OCI-M1 (cell line): ENCODE data around the gene HCN2.
A peak's percentile ranks its signal among the peaks of the same experiment; 100 is the strongest.

Experiments
- DNase-seq: peaks from one replicate; lab custom pipeline; 2025; lab: John Stamatoyannopoulos, UW

Gene HCN2

DNA sequence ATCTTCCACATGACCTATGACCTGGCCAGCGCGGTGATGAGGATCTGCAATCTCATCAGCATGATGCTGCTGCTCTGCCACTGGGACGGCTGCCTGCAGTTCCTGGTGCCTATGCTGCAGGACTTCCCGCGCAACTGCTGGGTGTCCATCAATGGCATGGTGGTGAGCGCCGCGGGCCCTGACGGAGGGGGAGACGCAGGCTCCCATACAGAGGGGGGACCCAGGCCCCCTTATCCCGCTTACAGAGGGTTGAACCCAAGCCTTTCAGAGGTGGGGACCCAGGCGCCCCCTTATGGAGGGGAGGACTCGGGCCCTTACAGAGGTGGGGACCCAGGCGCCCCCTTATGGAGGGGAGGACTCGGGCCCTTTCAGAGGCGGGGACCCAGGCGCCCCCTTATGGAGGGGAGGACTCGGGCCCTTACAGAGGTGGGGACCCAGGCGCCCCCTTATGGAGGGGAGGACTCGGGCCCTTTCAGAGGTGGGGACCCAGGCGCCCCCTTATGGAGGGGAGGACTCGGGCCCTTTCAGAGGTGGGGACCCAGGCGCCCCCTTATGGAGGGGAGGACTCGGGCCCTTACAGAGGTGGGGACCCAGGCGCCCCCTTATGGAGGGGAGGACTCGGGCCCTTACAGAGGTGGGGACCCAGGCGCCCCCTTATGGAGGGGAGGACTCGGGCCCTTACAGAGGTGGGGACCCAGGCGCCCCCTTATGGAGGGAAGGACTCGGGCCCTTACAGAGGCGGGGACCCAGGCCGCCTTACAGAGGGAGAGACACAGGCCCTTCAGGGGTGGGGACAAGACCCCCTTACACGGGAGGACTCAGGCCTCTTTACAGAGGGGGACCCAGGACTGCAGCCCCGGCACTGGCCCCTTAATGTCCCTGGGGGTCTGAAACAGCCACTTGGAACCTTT, 15.6 kb downstream of the HCN2 start:
- peak; percentile 21 for DNase-seq

DNA sequence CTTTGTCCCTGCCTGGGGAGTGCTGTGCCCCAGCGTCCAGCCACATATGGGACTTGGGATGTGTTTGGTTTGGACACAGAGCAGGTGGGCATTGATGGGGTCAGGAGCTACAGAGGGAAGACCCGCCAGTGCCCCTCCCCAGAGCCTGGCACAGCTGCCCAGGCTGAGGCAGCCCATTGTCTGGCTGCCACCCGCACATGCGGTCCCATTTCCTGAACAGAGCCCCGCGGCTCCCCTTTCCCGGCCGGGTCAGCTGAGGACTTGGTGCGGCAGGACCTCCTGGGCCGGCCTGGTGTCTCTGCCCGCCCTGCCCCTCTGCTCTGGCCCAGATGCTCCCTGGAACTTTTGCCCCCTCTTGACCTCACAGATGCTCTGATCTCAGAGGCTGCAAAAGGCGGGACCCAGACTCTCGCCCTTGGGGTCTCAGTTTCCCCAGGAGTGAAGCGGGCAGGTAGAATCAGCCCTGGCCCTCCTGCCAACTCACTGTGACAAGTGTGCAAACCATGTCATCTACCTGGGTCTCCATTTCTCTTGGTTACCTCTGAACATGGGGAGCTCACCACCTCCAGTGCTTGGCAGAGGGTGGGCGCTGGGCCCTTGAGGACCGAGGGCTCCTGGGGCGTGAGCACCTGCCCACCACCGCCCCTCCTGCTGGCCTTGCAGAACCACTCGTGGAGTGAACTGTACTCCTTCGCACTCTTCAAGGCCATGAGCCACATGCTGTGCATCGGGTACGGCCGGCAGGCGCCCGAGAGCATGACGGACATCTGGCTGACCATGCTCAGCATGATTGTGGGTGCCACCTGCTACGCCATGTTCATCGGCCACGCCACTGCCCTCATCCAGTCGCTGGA, 17.8 kb downstream of the HCN2 start:
- no peak for DNase-seq

- DNase-seq: no peak
Observed at GRCh38 chr19:608155-609003, 18.7 kb downstream of the HCN2 start.

- no peak for DNase-seq
Observed at GRCh38 chr19:609004-609346, 19.3 kb downstream of the HCN2 start.

DNA sequence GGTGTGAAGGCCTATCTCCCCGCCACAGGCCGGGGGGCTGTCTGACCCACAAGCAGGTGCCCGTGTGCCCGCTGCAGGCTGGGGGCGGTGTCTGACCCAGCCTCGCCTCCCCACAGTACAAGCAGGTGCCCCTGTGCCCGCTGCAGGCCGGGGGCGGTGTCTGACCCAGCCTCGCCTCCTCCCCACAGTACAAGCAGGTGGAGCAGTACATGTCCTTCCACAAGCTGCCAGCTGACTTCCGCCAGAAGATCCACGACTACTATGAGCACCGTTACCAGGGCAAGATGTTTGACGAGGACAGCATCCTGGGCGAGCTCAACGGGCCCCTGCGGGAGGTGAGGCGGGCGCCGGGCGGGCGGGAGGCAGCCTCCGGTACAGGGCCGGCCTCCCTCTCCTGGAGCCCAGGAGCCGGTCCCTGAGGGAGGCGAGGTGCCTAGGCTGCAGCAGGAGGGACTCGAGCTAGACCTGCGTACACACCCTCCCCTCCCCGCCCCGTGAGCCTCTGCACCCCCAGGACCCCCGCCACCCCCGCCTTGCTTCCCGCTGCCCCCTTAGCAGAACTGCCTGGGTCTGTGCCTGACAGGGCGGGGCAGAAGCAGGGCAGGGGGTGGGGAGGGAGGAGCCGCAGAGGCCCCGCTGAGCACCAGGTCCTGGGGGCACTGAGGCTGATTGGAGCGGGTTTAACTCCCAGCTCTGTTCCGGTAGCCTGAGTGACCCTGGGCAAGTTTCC, 20.6 kb downstream of the HCN2 start:
- no peak for DNase-seq

GRCh38 chr19:610801-611480, 21.3 kb downstream of the HCN2 start:
- peak; percentile 47 for DNase-seq

- DNase-seq: no peak
Observed at GRCh38 chr19:611481-611868, 21.8 kb downstream of the HCN2 start.

DNA sequence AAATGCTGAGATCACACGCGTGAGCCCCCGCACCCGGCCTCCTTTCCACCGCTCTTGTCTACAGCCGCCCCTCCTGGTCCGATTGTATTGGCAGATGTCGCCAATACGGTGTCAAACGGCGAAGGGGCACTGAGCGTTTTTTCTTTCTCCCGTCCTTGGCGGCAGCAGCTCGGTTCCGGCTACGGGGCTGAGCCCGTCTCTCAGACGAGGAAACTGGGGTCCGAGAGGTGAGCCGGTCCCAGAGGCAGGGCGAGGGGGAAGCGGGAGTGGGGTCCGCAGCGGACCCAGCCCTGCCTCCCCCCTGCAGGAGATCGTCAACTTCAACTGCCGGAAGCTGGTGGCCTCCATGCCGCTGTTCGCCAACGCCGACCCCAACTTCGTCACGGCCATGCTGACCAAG, 23.3 kb downstream of the HCN2 start:
- no peak for DNase-seq

DNA sequence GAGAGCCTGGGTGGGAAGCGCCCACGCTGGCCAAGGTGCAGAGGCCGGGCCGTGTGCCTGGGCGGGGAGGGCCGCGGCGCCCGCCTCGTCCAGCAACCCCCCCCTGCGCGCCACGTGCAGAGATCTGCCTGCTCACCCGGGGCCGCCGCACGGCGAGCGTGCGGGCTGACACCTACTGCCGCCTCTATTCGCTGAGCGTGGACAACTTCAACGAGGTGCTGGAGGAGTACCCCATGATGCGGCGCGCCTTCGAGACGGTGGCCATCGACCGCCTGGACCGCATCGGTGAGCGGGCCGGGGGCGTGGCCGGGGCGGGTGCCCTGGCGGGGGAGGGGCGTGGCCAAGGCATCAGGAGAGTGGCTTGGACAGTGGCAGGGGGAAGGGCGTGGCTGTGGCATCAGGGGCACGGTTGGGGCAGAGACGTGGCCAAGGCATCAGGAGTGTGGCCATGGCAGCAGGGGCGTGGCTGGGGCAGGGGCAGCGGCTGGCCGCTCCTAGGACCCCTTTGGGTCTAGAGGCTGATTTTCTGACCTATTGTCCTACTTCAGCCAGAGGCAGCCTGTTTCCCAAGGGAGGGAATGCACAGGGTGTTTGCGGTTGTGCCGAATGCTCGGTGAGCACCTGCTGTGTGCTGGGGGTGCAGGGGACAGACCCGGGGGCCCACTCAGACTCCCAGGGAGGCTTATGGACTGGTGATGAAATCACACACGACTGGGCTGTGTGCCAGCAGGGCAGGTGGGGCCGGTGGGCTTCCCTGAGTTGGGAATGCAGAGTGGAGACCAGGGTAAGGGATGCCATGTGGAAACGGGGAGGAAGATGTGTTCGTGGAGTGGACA, 24.3 kb downstream of the HCN2 start:
- DNase-seq: no peak

DNA sequence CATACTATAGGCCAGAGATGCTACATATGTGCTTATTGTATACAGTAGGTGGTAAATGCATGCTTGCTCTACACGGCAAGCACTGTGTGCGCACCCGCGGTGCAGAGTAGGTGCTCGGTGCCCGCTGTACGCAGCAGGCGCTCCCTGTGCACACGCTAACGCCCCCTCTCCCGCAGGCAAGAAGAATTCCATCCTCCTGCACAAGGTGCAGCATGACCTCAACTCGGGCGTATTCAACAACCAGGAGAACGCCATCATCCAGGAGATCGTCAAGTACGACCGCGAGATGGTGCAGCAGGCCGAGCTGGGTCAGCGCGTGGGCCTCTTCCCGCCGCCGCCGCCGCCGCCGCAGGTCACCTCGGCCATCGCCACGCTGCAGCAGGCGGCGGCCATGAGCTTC, 25.9 kb downstream of the HCN2 start:
- DNase-seq: no peak

DNA sequence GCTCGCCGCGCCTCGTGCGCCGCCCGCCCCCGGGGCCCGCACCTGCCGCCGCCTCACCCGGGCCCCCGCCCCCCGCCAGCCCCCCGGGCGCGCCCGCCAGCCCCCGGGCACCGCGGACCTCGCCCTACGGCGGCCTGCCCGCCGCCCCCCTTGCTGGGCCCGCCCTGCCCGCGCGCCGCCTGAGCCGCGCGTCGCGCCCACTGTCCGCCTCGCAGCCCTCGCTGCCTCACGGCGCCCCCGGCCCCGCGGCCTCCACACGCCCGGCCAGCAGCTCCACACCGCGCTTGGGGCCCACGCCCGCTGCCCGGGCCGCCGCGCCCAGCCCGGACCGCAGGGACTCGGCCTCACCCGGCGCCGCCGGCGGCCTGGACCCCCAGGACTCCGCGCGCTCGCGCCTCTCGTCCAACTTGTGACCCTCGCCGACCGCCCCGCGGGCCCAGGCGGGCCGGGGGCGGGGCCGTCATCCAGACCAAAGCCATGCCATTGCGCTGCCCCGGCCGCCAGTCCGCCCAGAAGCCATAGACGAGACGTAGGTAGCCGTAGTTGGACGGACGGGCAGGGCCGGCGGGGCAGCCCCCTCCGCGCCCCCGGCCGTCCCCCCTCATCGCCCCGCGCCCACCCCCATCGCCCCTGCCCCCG, 26.5 kb downstream of the HCN2 start:
- no peak for DNase-seq

GRCh38 chr19:616747-617526, 27.3 kb downstream of the HCN2 start:
- no peak for DNase-seq

DNA sequence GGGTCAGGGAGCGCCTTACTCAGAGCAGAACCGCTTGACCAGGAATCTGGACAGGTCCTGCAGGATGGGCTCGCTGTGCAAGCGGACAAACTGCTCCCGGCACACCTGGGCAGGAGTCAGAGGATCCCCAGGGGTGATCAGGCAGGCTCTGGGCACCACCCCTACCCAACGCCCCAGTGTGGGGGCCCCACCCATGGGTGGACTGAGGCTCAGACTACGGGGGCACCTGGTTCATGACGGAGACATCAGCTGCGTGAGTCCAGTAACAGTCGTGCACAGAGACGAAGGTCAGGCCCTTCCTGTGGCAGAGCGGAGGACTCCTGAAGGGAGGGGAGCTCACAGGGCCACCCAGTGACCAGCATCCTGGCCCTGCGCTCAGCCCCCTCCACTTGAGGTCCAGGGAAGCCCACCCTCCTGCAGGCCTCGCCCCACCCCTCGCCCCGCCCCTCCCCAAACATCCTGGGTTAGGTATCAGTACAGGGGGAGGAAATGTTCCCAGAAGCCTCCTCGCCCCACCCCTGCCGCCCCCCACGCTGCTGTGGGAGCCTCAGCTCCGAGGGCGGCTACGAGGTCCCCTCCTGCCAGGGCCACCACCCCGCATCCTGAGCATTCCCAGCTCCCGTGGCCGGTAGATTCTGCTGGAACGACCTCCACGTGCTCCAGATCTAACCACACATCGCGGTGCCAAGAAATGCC, 28.0 kb downstream of the HCN2 start:
- no peak for DNase-seq

DNA sequence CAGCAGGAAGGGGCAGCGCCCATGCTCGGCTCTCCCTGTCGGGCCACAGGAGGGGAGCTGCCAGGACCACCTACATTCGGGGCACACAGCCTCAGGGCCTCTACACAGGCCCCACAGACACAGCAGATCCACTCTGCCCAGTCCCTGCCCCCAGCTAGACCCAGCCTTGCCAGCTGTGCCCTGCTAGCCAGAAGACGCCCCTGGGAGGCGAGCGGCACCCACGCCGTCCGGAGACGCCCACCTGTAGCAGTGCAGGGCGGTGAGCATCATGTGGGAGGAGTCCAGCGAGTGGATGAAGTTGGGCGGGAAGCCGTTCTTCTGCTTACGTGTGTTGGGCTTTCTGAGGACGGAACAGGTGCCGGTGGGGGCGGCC, 28.6 kb downstream of the HCN2 start:
- DNase-seq: no peak

GRCh38 chr19:618674-619285, 29.1 kb downstream of the HCN2 start:
- DNase-seq: no peak

DNA sequence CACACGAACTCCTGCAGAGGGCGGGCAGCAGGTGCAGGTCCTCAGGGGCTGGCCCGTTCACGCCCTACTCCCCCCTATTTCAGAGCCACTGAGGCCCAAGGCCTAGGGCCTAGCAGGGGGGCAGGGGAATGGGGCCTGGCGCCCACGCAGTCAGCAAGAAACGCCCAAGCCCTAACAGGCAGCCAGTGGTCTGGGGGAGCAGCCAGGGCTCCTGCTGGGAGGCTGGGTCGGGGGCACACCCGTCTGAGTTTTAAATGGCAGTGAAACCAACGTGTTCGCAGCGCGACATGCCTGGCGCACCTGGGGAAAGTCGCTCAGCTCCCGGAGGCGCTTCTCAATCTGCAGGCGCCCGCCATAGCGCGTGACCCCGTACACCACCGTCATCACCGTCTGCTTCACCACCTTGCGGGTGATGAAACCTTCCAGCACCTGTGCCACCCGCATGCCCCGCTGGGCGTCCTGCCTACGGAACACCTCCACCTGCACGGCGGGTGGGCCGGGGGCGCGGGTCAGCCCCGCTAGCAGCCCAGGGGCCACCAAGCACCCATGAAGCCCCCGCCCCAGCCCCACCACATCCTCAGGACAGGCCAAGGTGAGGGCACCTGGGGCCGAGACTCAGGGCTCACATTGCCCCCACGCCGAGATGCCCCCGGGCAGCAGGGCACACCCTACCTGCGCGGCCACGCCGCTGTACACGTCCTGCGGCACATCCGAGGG, 29.8 kb downstream of the HCN2 start:
- no peak for DNase-seq
